K562 (cell line): ENCODE results near the gene SMAP2. TPM values are rescaled to one million over a fixed set of nuclear protein-coding genes. Genes with fewer than 3 reads are reported as not detected.
A peak's percentile ranks its signal among the peaks of the same experiment; 100 is the strongest.

Experiments used
- ARID1B ChIP-seq: fragments of 450-650 bp; IDR thresholded peaks from 2 replicates; pipeline ENCODE4 v1.6.1; 2016; ENCODE audit warnings: antibody characterized with exemption, mild to moderate bottlenecking, inconsistent platforms
- BRF1 ChIP-seq: IDR thresholded peaks from 3 replicates; pipeline ENCODE4 v1.6.1; 2011; ENCODE audit warnings: borderline replicate concordance, mild to moderate bottlenecking; ENCODE audit not compliant: insufficient read length; ENCODE audit errors: extremely low read depth
- ETS2 ChIP-seq: IDR thresholded peaks from 2 replicates; pipeline ENCODE4 v1.6.1; 2016; ENCODE audit warnings: borderline replicate concordance, missing genetic modification characterization, mild to moderate bottlenecking, moderate library complexity, missing compliant biosample characterization; ENCODE audit not compliant: poor library complexity, severe bottlenecking
- GATAD2B ChIP-seq: fragments of 450-650 bp; IDR thresholded peaks from 2 replicates; pipeline ENCODE4 v1.6.1; 2017; ENCODE audit warnings: mild to moderate bottlenecking, borderline replicate concordance
- GTF2F1 ChIP-seq: IDR thresholded peaks from 2 replicates; pipeline ENCODE4 v1.6.1; 2011; ENCODE audit warnings: low read depth, low read length, improper control_type of control experiment
- LARP7 ChIP-seq: fragments of 450-650 bp; IDR thresholded peaks from 2 replicates; pipeline ENCODE4 v1.6.1; 2016
- MCM5 ChIP-seq: fragments of 450-650 bp; IDR thresholded peaks from 2 replicates; pipeline ENCODE4 v1.6.1; 2016; ENCODE audit warnings: low read depth
- PHB2 ChIP-seq: fragments of 450-650 bp; IDR thresholded peaks from 2 replicates; pipeline ENCODE4 v1.6.1; 2017; ENCODE audit warnings: low read depth
- RERE ChIP-seq: sonication (generic); formaldehyde crosslinking; IDR thresholded peaks from 2 replicates; pipeline ENCODE4 v1.8.0; 2023; ENCODE audit warnings: missing genetic modification reagents, mild to moderate bottlenecking, borderline replicate concordance
- SAFB ChIP-seq: fragments of 200-400 bp; formaldehyde crosslinking; IDR thresholded peaks from 2 replicates; pipeline ENCODE4 v1.6.1; 2017; ENCODE audit warnings: low read depth, low read length, borderline replicate concordance
- SNAPC5 ChIP-seq: fragments of 250-450 bp; sonication (Bioruptor Pico); IDR thresholded peaks from 2 replicates; pipeline ENCODE4 v1.8.0; 2021; ENCODE audit warnings: moderate library complexity, mild to moderate bottlenecking, inconsistent platforms
- STAT6 ChIP-seq: sonication (generic); formaldehyde crosslinking; IDR thresholded peaks from 2 replicates; pipeline ENCODE4 v1.8.1; 2023; ENCODE audit warnings: mild to moderate bottlenecking, missing genetic modification reagents
- USF1 ChIP-seq: sonication (generic); formaldehyde crosslinking; IDR thresholded peaks from 2 replicates; pipeline ENCODE4 v1.9.0; 2022; ENCODE audit warnings: mild to moderate bottlenecking, missing genetic modification reagents
- ZBTB8A ChIP-seq: fragments of 450-650 bp; IDR thresholded peaks from 2 replicates; pipeline ENCODE4 v1.6.1; 2018; ENCODE audit warnings: mild to moderate bottlenecking, moderate library complexity; ENCODE audit not compliant: partially characterized antibody
- ZBTB9 ChIP-seq: fragments of 450-650 bp; formaldehyde crosslinking; IDR thresholded peaks from 2 replicates; pipeline ENCODE4 v1.4.0; 2020; ENCODE audit warnings: mild to moderate bottlenecking, moderate library complexity
- ZNF263 ChIP-seq: sonication (generic); formaldehyde crosslinking; IDR thresholded peaks from 2 replicates; pipeline ENCODE4 v1.8.0; 2022; ENCODE audit warnings: mild to moderate bottlenecking, missing genetic modification reagents, borderline replicate concordance
- ZNF586 ChIP-seq: fragments of 450-650 bp; formaldehyde crosslinking; conservative IDR thresholded peaks from 2 replicates; pipeline ENCODE4 v1.4.0; 2020; ENCODE audit warnings: mild to moderate bottlenecking, moderate library complexity
- polyA plus RNA-seq, 8 experiments: library from polyadenylated mRNA; depleted of rRNA in 4 of 8; stranded (reverse) in 5 of 8; unstranded in 3 of 8; fragments of >200 nt; fragmentation: Nextera tagmentation in 2 of 8; fragmentation: Illumina TruSeq in 1 of 8; extraction: Ambion mirVana in 2 of 8; extraction: Trizol in 1 of 8; gene quantifications; 2 replicates each; pipeline versions ENCODE4 v1.2.1 to v1.2.3, GENCODE V29; 2011 to 2014; ENCODE audit warnings: inconsistent platforms in 1 of 8, missing spikeins in 1 of 8
- total RNA-seq, 7 experiments: library from RNA; depleted of rRNA in 6 of 7; stranded (reverse); fragments of >200 nt in 6 of 7; fragmentation: Illumina TruSeq in 2 of 7; extraction: Trizol in 2 of 7; gene quantifications; 2 replicates each; pipeline versions ENCODE4 v1.2.1 to v1.2.3, GENCODE V29; 2011 to 2021; ENCODE audit warnings: low replicate concordance in 1 of 7

SMAP2 gene
- total and polyA plus RNA-seq, 9 of the 15 experiments (the other 6 are each of a cell fraction or from before 2014, with no cell fraction given): 38.7 to 212 (median 94.1) TPM

GRCh38 chr1:40385437-40386358 is 12.2 kb downstream of the SMAP2 start (continued):
- no peak for TF ChIP-seq GATAD2B
- TF ChIP-seq USF1: no peak
- no peak for TF ChIP-seq ETS2 (tag)
- TF ChIP-seq ZBTB8A: no peak
- no peak for TF ChIP-seq GTF2F1
- TF ChIP-seq ZNF586: no peak
- no peak for TF ChIP-seq LARP7
- no peak for TF ChIP-seq ZBTB9 (CRISPR knock-in tag)
- no peak for TF ChIP-seq PHB2
- TF ChIP-seq BRF1: no peak
- peak; percentile 51 for TF ChIP-seq ARID1B
- no peak for TF ChIP-seq STAT6 (CRISPR knock-in tag)
- no peak for TF ChIP-seq RERE (CRISPR knock-in tag)
- no peak for TF ChIP-seq SNAPC5
- TF ChIP-seq MCM5: no peak
- no peak for TF ChIP-seq SAFB
- no peak for TF ChIP-seq ZNF263
